ENCODE measurements around the gene C22orf23. TPM values are rescaled to one million over a fixed set of nuclear protein-coding genes. Genes with fewer than 3 reads are reported as not detected.

The C22orf23 gene
- total RNA-seq, 1 donor from 2014 or later, result not detected

- Mint-ChIP-seq H3K27ac (peak overlapping the region; percentile 85), H3K4me3 (peak overlapping the region; percentile 81), H3K27me3 (ENCODE audit: insufficient read depth) (peaks cover 4% of the 10 kb centered on the region), H3K36me3 (ENCODE audit: low read depth) (no peaks in the 10 kb centered on the region), H3K4me1 (ENCODE audit: low read depth) (peaks cover 36% of the 10 kb centered on the region), H3K9me3 (no peaks in the 10 kb centered on the region)
- no peak for DNase-seq (ENCODE audit: low spot score)
- intact Hi-C loops (cut with micrococcal nuclease), result loop anchor here (2.0 kb wide), 1 partner anchor 46 kb away; the partner anchor contains the start of genes C22orf23 and POLR2F
Measured at GRCh38 chr22:37907036-37907954, 46.1 kb downstream of the C22orf23 start.

DNA sequence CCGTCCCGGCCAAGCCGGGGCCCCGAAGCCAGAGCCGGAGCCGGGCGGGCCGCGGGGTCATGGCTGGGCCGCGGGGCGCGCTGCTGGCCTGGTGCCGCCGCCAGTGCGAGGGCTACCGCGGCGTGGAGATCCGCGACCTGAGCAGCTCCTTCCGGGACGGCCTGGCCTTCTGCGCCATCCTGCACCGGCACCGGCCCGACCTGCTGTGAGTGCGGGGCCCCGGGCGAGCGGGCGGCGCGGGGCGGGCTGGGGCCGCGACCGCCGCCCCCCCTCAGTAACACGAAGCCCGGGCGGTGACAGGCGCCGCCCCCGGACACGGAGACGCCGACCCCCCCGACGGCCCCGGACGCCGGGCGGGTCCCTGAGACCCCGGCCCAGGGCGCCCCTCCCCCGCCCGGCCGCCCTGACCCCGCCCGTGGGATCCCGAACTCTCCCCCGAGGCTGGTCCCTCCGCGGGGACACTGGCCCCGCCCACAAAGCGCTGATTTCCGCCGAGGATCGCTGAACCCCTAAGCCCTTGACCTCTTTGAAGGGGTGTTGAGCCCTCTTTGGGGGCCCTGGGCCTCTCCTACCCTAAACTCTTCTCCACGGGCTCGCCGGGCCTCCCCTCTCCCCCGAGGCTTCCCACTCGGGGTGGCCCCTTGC is 46.9 kb downstream of the C22orf23 start:
- no peaks in the 10 kb centered on the region for H3K36me3 Mint-ChIP-seq (ENCODE audit: low read depth)
- H3K4me1 Mint-ChIP-seq (ENCODE audit: low read depth), result peaks cover 32% of the 10 kb centered on the region
- no peaks in the 10 kb centered on the region for H3K9me3 Mint-ChIP-seq
- peak overlapping the region; percentile 81 for H3K4me3 Mint-ChIP-seq
- no peak overlapping the region for H3K27ac Mint-ChIP-seq
- DNase-seq (ENCODE audit: low spot score), result peak; percentile 37
- intact Hi-C loops (cut with micrococcal nuclease), result loop anchor here (1.0 to 2.0 kb wide), 3 partner anchors 10 to 46 kb away; partner anchors contain the start of genes C22orf23 and POLR2F
- H3K27me3 Mint-ChIP-seq (ENCODE audit: insufficient read depth), result peaks cover 4% of the 10 kb centered on the region

GRCh38 chr22:37905534-37906363 is 47.7 kb downstream of the C22orf23 start, which contains the start of gene MICALL1:
MICALL1 (plus strand) TSS chr22:37906297; CDS start chr22:37906423, 126 bp downstream.
- Mint-ChIP-seq H3K27me3 (ENCODE audit: insufficient read depth) (peaks cover 4% of the 10 kb centered on the region), H3K4me3 (peak within 1 kb of the TSS; percentile 85), H3K36me3 (ENCODE audit: low read depth) (no peaks in the 10 kb centered on the region), H3K4me1 (ENCODE audit: low read depth) (peaks cover 26% of the 10 kb centered on the region), H3K27ac (peak within 1 kb of the TSS; percentile 89), H3K9me3 (no peaks in the 10 kb centered on the region)
- intact Hi-C loops (cut with micrococcal nuclease), result loop anchor here (1.0 to 2.0 kb wide), 3 partner anchors 9 to 47 kb away; partner anchors contain the start of genes C22orf23 and POLR2F
- peak; percentile 67 for DNase-seq (ENCODE audit: low spot score)

- peak overlapping the region; percentile 89 for H3K27ac Mint-ChIP-seq
- H3K9me3 Mint-ChIP-seq, result no peaks in the 10 kb centered on the region
- DNase-seq (ENCODE audit: low spot score), result no peak
- no peaks in the 10 kb centered on the region for H3K36me3 Mint-ChIP-seq (ENCODE audit: low read depth)
- peaks cover 4% of the 10 kb centered on the region for H3K27me3 Mint-ChIP-seq (ENCODE audit: insufficient read depth)
- H3K4me3 Mint-ChIP-seq, result peak overlapping the region; percentile 85
- peaks cover 26% of the 10 kb centered on the region for H3K4me1 Mint-ChIP-seq (ENCODE audit: low read depth)
- intact Hi-C loops (cut with micrococcal nuclease), result no loop called here
Measured at GRCh38 chr22:37904572-37905533, 48.5 kb downstream of the C22orf23 start.

GRCh38 chr22:37898441-37899181 is 54.8 kb downstream of the C22orf23 start:
- peaks cover 25% of the 10 kb centered on the region for H3K4me1 Mint-ChIP-seq (ENCODE audit: low read depth)
- H3K27me3 Mint-ChIP-seq (ENCODE audit: insufficient read depth), result no peaks in the 10 kb centered on the region
- no peak overlapping the region for H3K27ac Mint-ChIP-seq
- H3K36me3 Mint-ChIP-seq (ENCODE audit: low read depth), result peaks cover 2% of the 10 kb centered on the region
- intact Hi-C loops (cut with micrococcal nuclease), result loop anchor here (5.0 kb wide), 1 partner anchor 34 kb away; no protein-coding TSS in a partner anchor
- no peaks in the 10 kb centered on the region for H3K9me3 Mint-ChIP-seq
- H3K4me3 Mint-ChIP-seq, result no peak overlapping the region
- no peak for DNase-seq (ENCODE audit: low spot score)

DNA sequence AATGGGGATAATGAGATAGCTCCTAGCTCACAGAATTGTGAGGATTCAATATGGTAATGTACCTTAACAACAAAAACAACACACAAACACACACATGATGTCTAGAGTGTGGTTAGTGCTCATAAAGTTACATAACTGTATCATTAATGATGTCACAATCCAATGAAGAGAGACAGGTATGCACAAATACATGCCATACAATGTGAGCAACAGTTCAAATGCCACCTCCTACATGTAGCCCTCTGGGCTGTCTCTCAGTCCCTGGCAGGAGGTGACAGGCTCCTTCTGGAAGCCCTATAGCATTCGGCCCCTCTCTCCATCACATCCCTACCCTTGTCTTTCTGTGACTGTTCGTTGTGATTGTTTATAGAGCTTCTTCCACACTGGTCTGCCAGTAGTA is 55.6 kb downstream of the C22orf23 start:
- Mint-ChIP-seq H3K9me3 (no peaks in the 10 kb centered on the region), H3K4me3 (no peak overlapping the region), H3K27me3 (ENCODE audit: insufficient read depth) (no peaks in the 10 kb centered on the region), H3K4me1 (ENCODE audit: low read depth) (peaks cover 25% of the 10 kb centered on the region), H3K27ac (no peak overlapping the region), H3K36me3 (ENCODE audit: low read depth) (peaks cover 2% of the 10 kb centered on the region)
- no peak for DNase-seq (ENCODE audit: low spot score)
- intact Hi-C loops (cut with micrococcal nuclease), result loop anchor here (5.0 kb wide), 1 partner anchor 34 kb away; no protein-coding TSS in a partner anchor

GRCh38 chr22:37896939-37897338 is 56.5 kb downstream of the C22orf23 start:
- no peaks in the 10 kb centered on the region for H3K27me3 Mint-ChIP-seq (ENCODE audit: insufficient read depth)
- no peaks in the 10 kb centered on the region for H3K9me3 Mint-ChIP-seq
- H3K4me1 Mint-ChIP-seq (ENCODE audit: low read depth), result peaks cover 25% of the 10 kb centered on the region
- no peak overlapping the region for H3K4me3 Mint-ChIP-seq
- H3K36me3 Mint-ChIP-seq (ENCODE audit: low read depth), result peaks cover 4% of the 10 kb centered on the region
- peak overlapping the region; percentile 89 for H3K27ac Mint-ChIP-seq
- intact Hi-C loops (cut with micrococcal nuclease), result loop anchor here (1.0 to 5.0 kb wide), 3 partner anchors 9 to 48 kb away; partner anchors contain the start of genes EIF3L and MICALL1
- DNase-seq (ENCODE audit: low spot score), result no peak

DNA sequence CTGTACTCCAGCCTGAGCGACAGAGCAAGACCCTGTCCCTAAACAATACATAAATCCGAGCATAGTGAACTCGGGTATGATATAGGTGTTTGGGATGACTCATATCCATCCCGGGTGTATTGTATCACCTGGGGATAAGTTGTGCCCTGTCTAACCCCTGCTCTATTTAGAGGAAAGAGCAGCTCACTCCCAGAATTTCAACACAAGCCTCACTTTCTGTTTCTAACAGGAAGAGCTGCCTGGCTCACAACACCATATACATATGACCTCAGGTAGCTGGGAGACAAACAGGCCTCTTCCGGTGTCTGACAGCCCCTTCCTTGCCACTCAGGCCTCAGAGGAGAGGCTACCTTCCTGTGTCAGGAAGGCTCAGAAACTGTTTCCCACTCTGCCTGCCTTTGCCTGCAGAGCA is 57.2 kb downstream of the C22orf23 start:
- intact Hi-C loops (cut with micrococcal nuclease), result loop anchor here (1.0 to 5.0 kb wide), 3 partner anchors 10 to 47 kb away; partner anchors contain the start of genes EIF3L and MICALL1
- Mint-ChIP-seq H3K4me3 (peak overlapping the region; percentile 30), H3K9me3 (no peaks in the 10 kb centered on the region), H3K36me3 (ENCODE audit: low read depth) (peaks cover 8% of the 10 kb centered on the region), H3K27me3 (ENCODE audit: insufficient read depth) (no peaks in the 10 kb centered on the region), H3K27ac (peak overlapping the region; percentile 89), H3K4me1 (ENCODE audit: low read depth) (peaks cover 25% of the 10 kb centered on the region)
- DNase-seq (ENCODE audit: low spot score), result peak; percentile 52

- H3K27ac Mint-ChIP-seq, result peak overlapping the region; percentile 44
- no peaks in the 10 kb centered on the region for H3K27me3 Mint-ChIP-seq (ENCODE audit: insufficient read depth)
- peaks cover 25% of the 10 kb centered on the region for H3K4me1 Mint-ChIP-seq (ENCODE audit: low read depth)
- H3K9me3 Mint-ChIP-seq, result no peaks in the 10 kb centered on the region
- no peak overlapping the region for H3K4me3 Mint-ChIP-seq
- DNase-seq (ENCODE audit: low spot score), result no peak
- peaks cover 8% of the 10 kb centered on the region for H3K36me3 Mint-ChIP-seq (ENCODE audit: low read depth)
- intact Hi-C loops (cut with micrococcal nuclease), result loop anchor here (5.0 kb wide), 1 partner anchor 37 kb away; no protein-coding TSS in a partner anchor
Measured at GRCh38 chr22:37894939-37895670, 58.3 kb downstream of the C22orf23 start.

GRCh38 chr22:37893583-37893983 is 59.8 kb downstream of the C22orf23 start:
- no peaks in the 10 kb centered on the region for H3K9me3 Mint-ChIP-seq
- intact Hi-C loops (cut with micrococcal nuclease), result no loop called here
- H3K4me3 Mint-ChIP-seq, result no peak overlapping the region
- H3K4me1 Mint-ChIP-seq (ENCODE audit: low read depth), result peaks cover 25% of the 10 kb centered on the region
- no peaks in the 10 kb centered on the region for H3K27me3 Mint-ChIP-seq (ENCODE audit: insufficient read depth)
- peaks cover 11% of the 10 kb centered on the region for H3K36me3 Mint-ChIP-seq (ENCODE audit: low read depth)
- no peak for DNase-seq (ENCODE audit: low spot score)
- H3K27ac Mint-ChIP-seq, result no peak overlapping the region

All from activated T-helper 1 cell treated with anti-CD3 and anti-CD28 coated beads, Interleukin-12 subunit alpha, Interleukin-12 subunit beta, Interleukin-2, Interleukin-4 antibody, amounts not matched to agents 30 ng/mL and 10 ng/mL and 1 ng/mL, durations not matched to agents 14 hours and 24 hours and 36 hours (primary cell).